HL-60 (cell line): ENCODE results near the gene PTPRN2.

ENCODE experiments used
- DNase-seq, 2 experiments: peaks; one replicate each; pipeline ENCODE4 v3.0.0-alpha.2; 2010 to 2020; ENCODE audit warnings: low read depth in 1 of 2, low spot score in 1 of 2
- H3K27ac ChIP-seq: fragments of 250-450 bp; sonication (Bioruptor Pico); replicated peaks from 2 replicates; pipeline ENCODE4 v1.5.1; 2020; ENCODE audit warnings: mild to moderate bottlenecking, moderate library complexity
- H3K27me3 ChIP-seq: fragments of 250-450 bp; sonication (Bioruptor Pico); 2 replicates; pipeline ENCODE4 v1.5.1; 2021; ENCODE audit warnings: mild to moderate bottlenecking, moderate library complexity; ENCODE audit not compliant: insufficient read depth, poor library complexity, severe bottlenecking
- H3K4me3 ChIP-seq: replicated peaks from 2 replicates; pipeline ENCODE4 v1.5.1; 2011; ENCODE audit warnings: mild to moderate bottlenecking, control low read depth, low read length; ENCODE audit not compliant: insufficient read depth
- CTCF ChIP-seq: IDR thresholded peaks from one replicate; pipeline ENCODE4 v1.5.1; 2011; ENCODE audit warnings: low read length, control low read depth, inconsistent platforms; ENCODE audit not compliant: insufficient read depth
- GABPA ChIP-seq: IDR thresholded peaks from 2 replicates; pipeline ENCODE4 v1.6.1; 2012; ENCODE audit warnings: low read depth
- POLR2AphosphoS5 ChIP-seq: IDR thresholded peaks from 2 replicates; pipeline ENCODE4 v1.6.1; 2012; ENCODE audit warnings: low read depth
- SPI1 ChIP-seq: IDR thresholded peaks from 2 replicates; pipeline ENCODE4 v1.6.1; 2012; ENCODE audit warnings: low read depth, mild to moderate bottlenecking, borderline replicate concordance
- TF ChIP-seq, protein P1 (sequence below): IDR thresholded peaks from 2 replicates; pipeline ENCODE4 v1.6.1; 2012; ENCODE audit warnings: low read depth; ENCODE audit not compliant: insufficient replicate concordance

PTPRN2 gene

DNA sequence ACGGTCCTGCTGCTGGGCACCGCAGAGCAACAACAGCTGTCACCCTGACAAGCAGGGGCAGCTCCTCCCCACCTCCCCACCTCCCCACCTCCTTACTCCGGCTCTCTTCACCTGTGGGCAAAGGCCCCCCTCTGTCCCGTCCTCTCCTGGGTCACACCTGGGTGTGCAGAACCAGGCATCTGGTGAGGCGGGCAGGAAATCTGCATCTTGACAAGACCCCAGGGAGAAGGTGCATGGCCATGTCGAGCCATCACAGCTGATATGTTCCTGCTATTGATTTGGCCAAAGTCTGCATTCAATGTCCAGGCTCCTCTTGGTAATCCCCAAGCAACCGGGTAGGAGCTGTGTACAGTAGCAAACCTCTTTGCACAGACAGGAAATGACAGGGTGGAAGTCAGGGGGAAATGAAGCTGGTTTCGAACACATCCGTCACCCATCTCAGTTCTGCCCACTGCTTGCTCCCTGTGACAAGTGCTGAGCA lies 696.7 kb downstream of the PTPRN2 start:
- Histone ChIP-seq H3K27ac (no peak overlapping the region), H3K4me3 (no peak overlapping the region), H3K27me3 (no peaks in the 10 kb centered on the region)
- TF ChIP-seq POLR2AphosphoS5 (no peak), GABPA (no peak), SPI1 (no peak), CTCF (no peak)
- TF ChIP-seq, protein P1, sequence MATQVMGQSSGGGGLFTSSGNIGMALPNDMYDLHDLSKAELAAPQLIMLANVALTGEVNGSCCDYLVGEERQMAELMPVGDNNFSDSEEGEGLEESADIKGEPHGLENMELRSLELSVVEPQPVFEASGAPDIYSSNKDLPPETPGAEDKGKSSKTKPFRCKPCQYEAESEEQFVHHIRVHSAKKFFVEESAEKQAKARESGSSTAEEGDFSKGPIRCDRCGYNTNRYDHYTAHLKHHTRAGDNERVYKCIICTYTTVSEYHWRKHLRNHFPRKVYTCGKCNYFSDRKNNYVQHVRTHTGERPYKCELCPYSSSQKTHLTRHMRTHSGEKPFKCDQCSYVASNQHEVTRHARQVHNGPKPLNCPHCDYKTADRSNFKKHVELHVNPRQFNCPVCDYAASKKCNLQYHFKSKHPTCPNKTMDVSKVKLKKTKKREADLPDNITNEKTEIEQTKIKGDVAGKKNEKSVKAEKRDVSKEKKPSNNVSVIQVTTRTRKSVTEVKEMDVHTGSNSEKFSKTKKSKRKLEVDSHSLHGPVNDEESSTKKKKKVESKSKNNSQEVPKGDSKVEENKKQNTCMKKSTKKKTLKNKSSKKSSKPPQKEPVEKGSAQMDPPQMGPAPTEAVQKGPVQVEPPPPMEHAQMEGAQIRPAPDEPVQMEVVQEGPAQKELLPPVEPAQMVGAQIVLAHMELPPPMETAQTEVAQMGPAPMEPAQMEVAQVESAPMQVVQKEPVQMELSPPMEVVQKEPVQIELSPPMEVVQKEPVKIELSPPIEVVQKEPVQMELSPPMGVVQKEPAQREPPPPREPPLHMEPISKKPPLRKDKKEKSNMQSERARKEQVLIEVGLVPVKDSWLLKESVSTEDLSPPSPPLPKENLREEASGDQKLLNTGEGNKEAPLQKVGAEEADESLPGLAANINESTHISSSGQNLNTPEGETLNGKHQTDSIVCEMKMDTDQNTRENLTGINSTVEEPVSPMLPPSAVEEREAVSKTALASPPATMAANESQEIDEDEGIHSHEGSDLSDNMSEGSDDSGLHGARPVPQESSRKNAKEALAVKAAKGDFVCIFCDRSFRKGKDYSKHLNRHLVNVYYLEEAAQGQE, result no peak
- no peak for DNase-seq

GRCh38 chr7:157889480-157889879 lies 698.1 kb downstream of the PTPRN2 start:
- Histone ChIP-seq H3K27me3 (no peaks in the 10 kb centered on the region), H3K27ac (no peak overlapping the region), H3K4me3 (no peak overlapping the region)
- TF ChIP-seq CTCF (no peak), POLR2AphosphoS5 (no peak), SPI1 (no peak), GABPA (no peak)
- TF ChIP-seq, protein P1, result no peak
- DNase-seq, result no peak

GRCh38 chr7:157888579-157888978 lies 699.0 kb downstream of the PTPRN2 start:
- Histone ChIP-seq H3K27me3 (no peaks in the 10 kb centered on the region), H3K27ac (no peak overlapping the region), H3K4me3 (no peak overlapping the region)
- TF ChIP-seq POLR2AphosphoS5 (no peak), CTCF (no peak), SPI1 (no peak), GABPA (no peak)
- TF ChIP-seq, protein P1, result no peak
- no peak for DNase-seq
